ENCODE data around the gene GLB1L2.

The GLB1L2 gene

DNA sequence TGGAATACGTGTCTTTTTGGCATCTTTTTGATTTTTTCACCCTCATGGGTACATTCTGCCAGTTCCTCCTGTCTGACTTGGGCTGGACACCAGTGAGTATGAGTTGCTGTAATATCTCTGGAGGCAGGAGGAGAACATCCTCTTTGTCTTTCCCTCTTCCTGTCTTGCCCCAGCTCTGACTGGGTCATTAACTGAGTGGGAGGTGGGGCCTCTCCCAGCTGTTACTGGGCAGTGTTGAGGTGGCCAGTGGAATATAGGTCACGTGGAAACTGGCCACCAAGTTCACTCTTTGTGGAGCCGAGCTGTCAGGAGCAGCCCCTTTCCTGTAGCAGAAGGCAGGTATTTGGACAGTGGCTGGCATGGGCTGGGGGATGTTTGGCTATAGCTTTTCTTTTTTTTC lies 2.2 kb downstream of the GLB1L2 start:
- Histone ChIP-seq H3K4me3 (replicated peaks; ENCODE audit: insufficient read depth, low read length) (no peak overlapping the region), H3K27ac (replicated peaks) (no peak overlapping the region), H3K27me3 (ENCODE audit: insufficient read depth, poor library complexity, severe bottlenecking) (peaks cover 25% of the 10 kb centered on the region)
- TF ChIP-seq SPI1 (IDR thresholded peaks at IDR 0.05; ENCODE audit: borderline replicate concordance, low read depth), result no peak
- TF ChIP-seq, protein P1, sequence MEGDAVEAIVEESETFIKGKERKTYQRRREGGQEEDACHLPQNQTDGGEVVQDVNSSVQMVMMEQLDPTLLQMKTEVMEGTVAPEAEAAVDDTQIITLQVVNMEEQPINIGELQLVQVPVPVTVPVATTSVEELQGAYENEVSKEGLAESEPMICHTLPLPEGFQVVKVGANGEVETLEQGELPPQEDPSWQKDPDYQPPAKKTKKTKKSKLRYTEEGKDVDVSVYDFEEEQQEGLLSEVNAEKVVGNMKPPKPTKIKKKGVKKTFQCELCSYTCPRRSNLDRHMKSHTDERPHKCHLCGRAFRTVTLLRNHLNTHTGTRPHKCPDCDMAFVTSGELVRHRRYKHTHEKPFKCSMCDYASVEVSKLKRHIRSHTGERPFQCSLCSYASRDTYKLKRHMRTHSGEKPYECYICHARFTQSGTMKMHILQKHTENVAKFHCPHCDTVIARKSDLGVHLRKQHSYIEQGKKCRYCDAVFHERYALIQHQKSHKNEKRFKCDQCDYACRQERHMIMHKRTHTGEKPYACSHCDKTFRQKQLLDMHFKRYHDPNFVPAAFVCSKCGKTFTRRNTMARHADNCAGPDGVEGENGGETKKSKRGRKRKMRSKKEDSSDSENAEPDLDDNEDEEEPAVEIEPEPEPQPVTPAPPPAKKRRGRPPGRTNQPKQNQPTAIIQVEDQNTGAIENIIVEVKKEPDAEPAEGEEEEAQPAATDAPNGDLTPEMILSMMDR (IDR thresholded peaks at IDR 0.05; ENCODE audit: insufficient read depth, low read length), result no peak
- TF ChIP-seq, protein P2, sequence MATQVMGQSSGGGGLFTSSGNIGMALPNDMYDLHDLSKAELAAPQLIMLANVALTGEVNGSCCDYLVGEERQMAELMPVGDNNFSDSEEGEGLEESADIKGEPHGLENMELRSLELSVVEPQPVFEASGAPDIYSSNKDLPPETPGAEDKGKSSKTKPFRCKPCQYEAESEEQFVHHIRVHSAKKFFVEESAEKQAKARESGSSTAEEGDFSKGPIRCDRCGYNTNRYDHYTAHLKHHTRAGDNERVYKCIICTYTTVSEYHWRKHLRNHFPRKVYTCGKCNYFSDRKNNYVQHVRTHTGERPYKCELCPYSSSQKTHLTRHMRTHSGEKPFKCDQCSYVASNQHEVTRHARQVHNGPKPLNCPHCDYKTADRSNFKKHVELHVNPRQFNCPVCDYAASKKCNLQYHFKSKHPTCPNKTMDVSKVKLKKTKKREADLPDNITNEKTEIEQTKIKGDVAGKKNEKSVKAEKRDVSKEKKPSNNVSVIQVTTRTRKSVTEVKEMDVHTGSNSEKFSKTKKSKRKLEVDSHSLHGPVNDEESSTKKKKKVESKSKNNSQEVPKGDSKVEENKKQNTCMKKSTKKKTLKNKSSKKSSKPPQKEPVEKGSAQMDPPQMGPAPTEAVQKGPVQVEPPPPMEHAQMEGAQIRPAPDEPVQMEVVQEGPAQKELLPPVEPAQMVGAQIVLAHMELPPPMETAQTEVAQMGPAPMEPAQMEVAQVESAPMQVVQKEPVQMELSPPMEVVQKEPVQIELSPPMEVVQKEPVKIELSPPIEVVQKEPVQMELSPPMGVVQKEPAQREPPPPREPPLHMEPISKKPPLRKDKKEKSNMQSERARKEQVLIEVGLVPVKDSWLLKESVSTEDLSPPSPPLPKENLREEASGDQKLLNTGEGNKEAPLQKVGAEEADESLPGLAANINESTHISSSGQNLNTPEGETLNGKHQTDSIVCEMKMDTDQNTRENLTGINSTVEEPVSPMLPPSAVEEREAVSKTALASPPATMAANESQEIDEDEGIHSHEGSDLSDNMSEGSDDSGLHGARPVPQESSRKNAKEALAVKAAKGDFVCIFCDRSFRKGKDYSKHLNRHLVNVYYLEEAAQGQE (IDR thresholded peaks at IDR 0.05; ENCODE audit: insufficient replicate concordance, low read depth), result no peak
- no peak for TF ChIP-seq GABPA (IDR thresholded peaks at IDR 0.05; ENCODE audit: low read depth)
- DNase-seq (ENCODE audit: low read depth in 1 of 2, low spot score in 1 of 2), result no peak

DNA sequence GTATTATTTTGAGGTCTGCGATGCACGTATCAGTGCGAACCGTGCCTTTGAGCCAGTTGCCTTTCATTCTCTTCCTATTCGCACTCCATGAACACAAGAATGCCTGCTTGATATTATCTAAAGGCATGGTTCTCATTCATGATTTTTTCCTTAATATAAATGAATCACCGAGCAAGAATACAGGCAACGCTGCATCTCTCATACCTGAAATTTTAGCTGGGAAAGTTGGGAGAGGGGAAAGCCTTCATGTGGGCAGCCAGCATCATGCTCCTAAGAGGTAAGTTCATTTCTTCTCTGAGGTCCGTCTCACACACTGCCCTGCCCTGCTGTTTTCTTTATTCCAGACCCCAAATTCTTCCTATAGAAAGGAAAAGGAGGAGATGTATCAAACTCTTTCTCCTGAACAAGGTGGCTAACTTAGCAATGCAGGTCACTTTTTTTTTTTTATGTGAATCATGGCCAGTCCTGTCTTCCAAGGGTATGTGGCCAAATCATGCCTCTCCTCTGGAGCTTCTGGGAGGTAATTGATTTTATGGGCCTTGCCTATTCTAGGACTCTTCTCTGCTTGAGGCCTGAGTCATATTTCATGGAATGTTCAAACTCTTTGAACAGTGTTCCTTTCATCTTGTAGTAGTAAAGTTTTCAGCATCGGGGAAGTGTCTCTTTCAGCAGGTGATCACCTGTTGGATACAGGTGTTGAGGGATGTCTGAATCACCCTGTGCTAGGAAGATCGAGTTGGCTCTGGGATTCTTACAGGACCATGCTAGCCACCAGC lies 3.2 kb downstream of the GLB1L2 start:
- DNase-seq (ENCODE audit: low read depth in 1 of 2, low spot score in 1 of 2), result no peak
- Histone ChIP-seq H3K4me3 (replicated peaks; ENCODE audit: insufficient read depth, low read length) (no peak overlapping the region), H3K27ac (replicated peaks) (no peak overlapping the region), H3K27me3 (ENCODE audit: insufficient read depth, poor library complexity, severe bottlenecking) (peaks cover 26% of the 10 kb centered on the region)
- TF ChIP-seq POLR2AphosphoS5 (IDR thresholded peaks at IDR 0.05; ENCODE audit: low read depth), result no peak
- TF ChIP-seq, protein P2 (IDR thresholded peaks at IDR 0.05; ENCODE audit: insufficient replicate concordance, low read depth), result no peak
- no peak for TF ChIP-seq SPI1 (IDR thresholded peaks at IDR 0.05; ENCODE audit: borderline replicate concordance, low read depth)
- TF ChIP-seq, protein P1 (IDR thresholded peaks at IDR 0.05; ENCODE audit: insufficient read depth, low read length), result no peak
- no peak for TF ChIP-seq GABPA (IDR thresholded peaks at IDR 0.05; ENCODE audit: low read depth)

- H3K27me3 ChIP-seq (ENCODE audit: insufficient read depth, poor library complexity, severe bottlenecking), result peaks cover 14% of the 10 kb centered on the region
- H3K27ac ChIP-seq (replicated peaks), result no peak overlapping the region
- no peak overlapping the region for H3K4me3 ChIP-seq (replicated peaks; ENCODE audit: insufficient read depth, low read length)
- TF ChIP-seq POLR2AphosphoS5 (IDR thresholded peaks at IDR 0.05; ENCODE audit: low read depth) (no peak), GABPA (IDR thresholded peaks at IDR 0.05; ENCODE audit: low read depth) (no peak), SPI1 (IDR thresholded peaks at IDR 0.05; ENCODE audit: borderline replicate concordance, low read depth) (no peak)
- TF ChIP-seq, protein P2 (IDR thresholded peaks at IDR 0.05; ENCODE audit: insufficient replicate concordance, low read depth), result no peak
- TF ChIP-seq, protein P1 (IDR thresholded peaks at IDR 0.05; ENCODE audit: insufficient read depth, low read length), result no peak
- no peak for DNase-seq (ENCODE audit: low read depth in 1 of 2, low spot score in 1 of 2)
These were observed 5.3 kb downstream of the GLB1L2 start for GRCh38 chr11:134337051-134337450.
